ENCODE data around the gene REELD1. TPM values are rescaled to one million over a fixed set of nuclear protein-coding genes. Genes with fewer than 3 reads are reported as not detected.

The REELD1 gene
- total and polyA plus RNA-seq, 2 of the 4 experiments (the other 2 are of a cell fraction), result not detected

- no peak overlapping the region for H2BK5ac ChIP-seq (ENCODE audit: low read depth, low read length, poor library complexity, severe bottlenecking)
- H3K27ac ChIP-seq (ENCODE audit: insufficient read depth, low read length), result no peak overlapping the region
- H3K56ac ChIP-seq (ENCODE audit: extremely low read depth, insufficient read depth, low read length), result no peak overlapping the region
- H3K9ac ChIP-seq (ENCODE audit: low read depth, low read length), result no peak overlapping the region
- WGBS, 2 experiments (ENCODE audit: extremely low coverage in 2 of 2, insufficient read length in 1 of 2), result no CpG with 5 or more reads among the region's 5 CpGs
- no peak overlapping the region for H4K8ac ChIP-seq (ENCODE audit: low read depth in 2 of 2, low read length in 2 of 2)
- H2BK120ac ChIP-seq (ENCODE audit: low read depth, low read length), result no peak overlapping the region
- H3K4me3 ChIP-seq (ENCODE audit: insufficient read depth, low read depth, low read length), result no peak overlapping the region
- H3K36me3 ChIP-seq (ENCODE audit: control insufficient read depth, insufficient read depth, low read length), result no peaks in the 10 kb centered on the region
- no peak overlapping the region for H3K14ac ChIP-seq (replicated peaks; ENCODE audit: low read depth, low read length)
- dilution Hi-C loops (cut with HindIII; ENCODE audit: low sequenced_read_pairs, unreplicated experiment) (no loop called here), intact Hi-C loops (cut with micrococcal nuclease) (no loop called here), in situ Hi-C loops (cut with MboI; ENCODE audit: low sequenced_read_pairs) (no loop called here)
- no peaks in the 10 kb centered on the region for H3K4me1 ChIP-seq (ENCODE audit: control insufficient read depth, insufficient read depth, low read length)
- no peak for TF ChIP-seq MAZ (IDR thresholded peaks at IDR 0.05; ENCODE audit: borderline replicate concordance, low read depth, low read length)
- no peak for TF ChIP-seq RCOR1 (IDR thresholded peaks at IDR 0.05; ENCODE audit: insufficient replicate concordance, low read length)
- no peak for TF ChIP-seq BHLHE40 (IDR thresholded peaks at IDR 0.05; ENCODE audit: low read depth, low read length)
- no peak for TF ChIP-seq SMC3 (IDR thresholded peaks at IDR 0.05; ENCODE audit: low read depth, low read length)
- TF ChIP-seq CTCF (conservative IDR thresholded peaks at IDR 0.05; ENCODE audit: low read depth, low read length), result no peak
- no peak for TF ChIP-seq POLR2A (IDR thresholded peaks at IDR 0.05; ENCODE audit: low read depth, low read length)
- no peak for TF ChIP-seq MXI1 (IDR thresholded peaks at IDR 0.05; ENCODE audit: borderline replicate concordance, low read depth, low read length)
- no peak for TF ChIP-seq MAFK (IDR thresholded peaks at IDR 0.05; ENCODE audit: low read depth, low read length)
- no peak for TF ChIP-seq RFX5 (IDR thresholded peaks at IDR 0.05; ENCODE audit: low read depth, low read length)
- TF ChIP-seq NFE2L2 (IDR thresholded peaks at IDR 0.05; ENCODE audit: low read depth, low read length), result no peak
- TF ChIP-seq CEBPB (IDR thresholded peaks at IDR 0.05; ENCODE audit: low read depth, low read length), result no peak
- no peak for TF ChIP-seq CHD1 (IDR thresholded peaks at IDR 0.05; ENCODE audit: low read depth, low read length)
- TF ChIP-seq RAD21 (IDR thresholded peaks at IDR 0.05; ENCODE audit: low read length), result no peak
- TF ChIP-seq FOS (IDR thresholded peaks at IDR 0.05; ENCODE audit: low read depth, low read length), result no peak
- TF ChIP-seq ELK1 (IDR thresholded peaks at IDR 0.05; ENCODE audit: borderline replicate concordance, low read depth, low read length), result no peak
- TF ChIP-seq, protein P1, sequence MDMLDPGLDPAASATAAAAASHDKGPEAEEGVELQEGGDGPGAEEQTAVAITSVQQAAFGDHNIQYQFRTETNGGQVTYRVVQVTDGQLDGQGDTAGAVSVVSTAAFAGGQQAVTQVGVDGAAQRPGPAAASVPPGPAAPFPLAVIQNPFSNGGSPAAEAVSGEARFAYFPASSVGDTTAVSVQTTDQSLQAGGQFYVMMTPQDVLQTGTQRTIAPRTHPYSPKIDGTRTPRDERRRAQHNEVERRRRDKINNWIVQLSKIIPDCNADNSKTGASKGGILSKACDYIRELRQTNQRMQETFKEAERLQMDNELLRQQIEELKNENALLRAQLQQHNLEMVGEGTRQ (IDR thresholded peaks at IDR 0.05; ENCODE audit: low read depth, low read length), result no peak
- CTCF ChIA-PET, result no interaction called here
- no peak for DNase-seq
- no peak overlapping the region for H4K5ac ChIP-seq (ENCODE audit: low read depth, low read length)
- H2AFZ ChIP-seq (replicated peaks; ENCODE audit: low read length, poor library complexity), result no peak overlapping the region
- no peak overlapping the region for H3K18ac ChIP-seq (ENCODE audit: low read depth, low read length)
- no peaks in the 10 kb centered on the region for H3K27me3 ChIP-seq (ENCODE audit: control insufficient read depth, insufficient read depth, low read length)
- H2BK15ac ChIP-seq (ENCODE audit: low read depth, low read length), result no peak overlapping the region
- peaks cover 3% of the 10 kb centered on the region; the same call in 1 of the 2 replicates for H3K9me3 ChIP-seq (ENCODE audit: control insufficient read depth, insufficient read depth, low read length)
- H2AK5ac ChIP-seq (ENCODE audit: low read depth, low read length), result no peak overlapping the region
- no peak for ATAC-seq (ENCODE audit: low read depth)
- peaks cover 4% of the 10 kb centered on the region; the same call in 1 of the 2 replicates for H3K9me1 ChIP-seq (ENCODE audit: insufficient read depth, low read length)
- no peak overlapping the region for H3K23ac ChIP-seq (ENCODE audit: low read depth, low read length)
- H2AK9ac ChIP-seq (replicated peaks; ENCODE audit: low read depth, low read length, poor library complexity), result no peak overlapping the region
- POLR2A ChIA-PET (ENCODE audit: unreplicated experiment), result no interaction called here
- no peak overlapping the region for H4K91ac ChIP-seq (ENCODE audit: insufficient read depth, low read depth, low read length)
- no peak overlapping the region for H2BK20ac ChIP-seq (ENCODE audit: low read depth, low read length)
- no peaks in the 10 kb centered on the region for H4K20me1 ChIP-seq (ENCODE audit: insufficient read depth, low read length)
- no peak overlapping the region for H3K4ac ChIP-seq (ENCODE audit: low read depth, low read length)
- H3K79me1 ChIP-seq (ENCODE audit: low read depth in 1 of 2, low read length in 2 of 2), result no peaks in the 10 kb centered on the region
- no peak overlapping the region for H3K4me2 ChIP-seq (ENCODE audit: low read depth, low read length)
- BruUV-seq (replicated peaks), result no TSS peak
These were observed 21.9 kb downstream of the REELD1 start for GRCh38 chr4:146236216-146236615.

Data from IMR-90 (cell line).